Erythroblast (primary cell): ENCODE measurements around the gene NF1.
"Not testable (repeated sequence)": the region's sequence is repeated elsewhere in the genome, so short reads cannot be mapped to it uniquely, and the experiment has no call there.

Source experiments
- DNase-seq, 2 experiments: peaks; one replicate each; lab custom pipeline; 2025; lab: John Stamatoyannopoulos, UW
- GATA1 ChIP-seq: IDR thresholded peaks from 2 replicates; pipeline ENCODE4 v1.6.1; 2011; ENCODE audit warnings: low read depth, mild to moderate bottlenecking, control low read depth, low read length, moderate library complexity
- POLR2A ChIP-seq: IDR thresholded peaks from 2 replicates; pipeline ENCODE4 v1.6.1; 2011; ENCODE audit warnings: mild to moderate bottlenecking, low read length

Gene NF1

GRCh38 chr17:31283841-31284240, 189.1 kb downstream of the NF1 start:
- TF ChIP-seq POLR2A (no peak), GATA1 (no peak)
- DNase-seq: no peak

DNA sequence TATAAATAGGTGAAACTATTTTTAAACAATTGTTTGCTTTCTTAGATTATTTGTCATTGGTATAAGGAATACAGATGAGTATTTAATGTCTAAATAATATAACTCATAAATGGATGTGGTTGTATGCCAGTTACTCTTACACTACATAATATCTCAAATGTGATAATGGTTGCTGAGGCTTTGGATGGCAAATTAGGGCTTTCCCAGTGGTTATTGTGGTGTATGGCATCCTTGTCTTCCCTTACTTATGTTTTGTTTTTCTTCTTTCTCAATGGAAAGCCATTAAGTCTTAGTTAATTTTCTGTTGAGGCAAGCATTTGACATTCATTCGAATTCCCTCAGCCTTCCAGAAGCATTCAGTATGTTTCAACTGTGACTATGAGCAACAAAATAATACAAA, 191.8 kb downstream of the NF1 start:
- no peak for DNase-seq
- TF ChIP-seq GATA1: no peak
- TF ChIP-seq POLR2A: no peak

- not testable (repeated sequence) for DNase-seq
Measured at GRCh38 chr17:31287932-31288331, 193.2 kb downstream of the NF1 start.

- TF ChIP-seq GATA1 (no peak), POLR2A (no peak)
- no peak for DNase-seq
Measured at GRCh38 chr17:31289790-31290189, 195.0 kb downstream of the NF1 start.

DNA sequence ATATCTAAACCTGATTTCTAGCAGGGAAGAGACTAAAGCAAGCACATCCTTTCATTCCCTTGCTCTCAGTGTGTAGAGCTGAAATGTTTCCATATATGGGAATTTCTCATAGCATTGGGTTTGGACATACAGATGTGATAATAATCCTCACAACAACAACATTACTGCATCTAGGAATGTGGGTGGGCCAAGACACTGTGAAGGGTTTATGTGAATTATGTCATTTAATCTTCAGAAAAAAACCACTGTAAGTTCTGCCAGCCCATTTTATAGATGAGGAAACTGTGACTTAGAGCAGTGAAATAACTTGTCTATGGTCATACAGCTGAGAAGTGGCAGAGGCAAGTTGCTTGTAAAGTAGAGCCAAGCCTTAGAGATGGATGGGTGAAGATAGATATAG, 197.0 kb downstream of the NF1 start:
- TF ChIP-seq GATA1 (no peak), POLR2A (no peak)
- DNase-seq: no peak

DNA sequence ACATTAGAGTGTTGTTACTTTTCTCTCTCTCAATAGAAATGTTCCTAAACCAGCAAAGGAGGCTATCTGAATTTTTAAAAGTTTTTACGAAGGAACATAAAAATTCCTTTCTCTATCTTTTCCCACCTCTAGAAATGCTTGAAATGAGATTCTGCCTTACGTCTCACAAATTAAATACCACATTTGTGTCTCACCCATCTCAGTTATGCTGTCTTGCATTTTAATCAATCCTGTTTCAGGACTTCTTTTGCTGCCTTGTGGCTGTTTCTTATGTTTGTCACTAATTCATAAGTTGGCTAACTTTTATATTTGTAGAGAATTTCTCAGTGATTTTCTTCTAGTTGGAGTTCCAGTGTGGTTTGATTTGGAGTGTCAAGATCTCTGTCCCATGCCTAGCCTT, 198.8 kb downstream of the NF1 start:
- no peak for DNase-seq
- TF ChIP-seq POLR2A (no peak), GATA1 (no peak)

DNA sequence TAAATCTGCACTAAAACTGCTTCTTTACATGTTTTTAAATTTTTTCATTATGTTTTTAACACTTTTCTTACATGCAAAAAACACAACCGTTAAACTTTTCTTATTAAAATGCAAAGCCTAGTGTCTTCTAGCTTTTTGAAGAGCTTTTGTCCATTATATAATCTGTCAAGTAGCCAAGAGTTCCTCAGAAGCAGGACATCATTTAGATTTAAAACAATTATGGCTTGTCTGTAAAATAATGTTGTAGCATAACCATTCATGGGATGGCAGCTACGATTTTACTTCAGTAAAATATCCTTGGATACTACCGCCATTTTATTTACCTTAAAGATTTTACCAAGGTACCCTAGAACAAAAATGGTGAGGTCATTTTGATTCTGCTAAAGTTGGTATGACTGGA, 199.5 kb downstream of the NF1 start:
- TF ChIP-seq GATA1: no peak
- TF ChIP-seq POLR2A: no peak
- no peak for DNase-seq

GRCh38 chr17:31294820-31295488, 200.2 kb downstream of the NF1 start:
- no peak for DNase-seq
- no peak for TF ChIP-seq POLR2A
- TF ChIP-seq GATA1: no peak

- no peak for DNase-seq
- TF ChIP-seq POLR2A (no peak), GATA1 (no peak)
Measured at GRCh38 chr17:31295489-31295871, 200.7 kb downstream of the NF1 start.

- DNase-seq: no peak
- TF ChIP-seq GATA1: no peak
- no peak for TF ChIP-seq POLR2A
Measured at GRCh38 chr17:31296142-31296541, 201.4 kb downstream of the NF1 start.

DNA sequence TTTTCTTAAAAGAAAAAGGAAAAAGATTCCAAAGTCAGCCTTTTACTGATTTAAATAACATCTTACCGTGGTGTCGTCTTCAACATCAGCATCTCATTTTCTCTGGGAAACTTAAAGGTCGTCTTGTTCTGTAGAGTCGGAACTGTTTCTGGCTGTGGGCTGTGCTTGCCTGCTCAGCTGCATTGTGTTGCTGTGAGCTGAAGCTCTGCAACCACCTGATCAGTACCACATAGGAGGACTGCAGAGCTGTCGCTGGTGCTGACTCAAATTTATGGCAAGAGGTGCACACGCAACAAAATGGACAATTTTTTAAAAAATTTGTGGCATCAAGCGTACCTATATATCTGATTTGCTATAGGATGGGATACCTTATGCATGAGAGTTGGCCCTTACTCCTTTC, 202.3 kb downstream of the NF1 start, which contains the start of gene OMG:
Gene OMG, minus strand, starts transcription at position 150 of the 400 bp plus-strand sequence. CDS start 908 bp downstream, outside the sequence.
- TF ChIP-seq GATA1: no peak
- TF ChIP-seq POLR2A: no peak

DNA sequence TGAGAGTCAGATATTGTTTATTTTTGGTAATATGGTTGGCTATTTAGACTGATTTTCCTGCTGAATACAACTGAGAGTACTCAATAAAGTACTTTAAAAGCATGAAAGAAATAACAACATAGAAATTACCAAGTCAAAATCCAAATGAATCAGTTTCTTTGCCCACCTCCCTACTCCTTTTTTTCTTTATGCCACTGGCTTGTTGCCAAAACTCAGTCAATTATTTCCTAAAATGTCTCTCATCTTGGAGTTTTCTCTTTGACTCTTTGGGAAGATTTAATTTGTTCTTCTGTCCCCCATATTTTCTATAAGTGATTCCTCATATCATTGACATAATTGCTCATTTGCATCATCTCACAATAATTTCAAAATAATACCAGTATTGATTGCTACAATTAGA, 204.8 kb downstream of the NF1 start:
- TF ChIP-seq GATA1 (no peak), POLR2A (no peak)
- no peak for DNase-seq

More for the DNA sequence above, 202.3 kb downstream of the NF1 start, which contains the start of gene OMG:
- DNase-seq: no peak

- TF ChIP-seq POLR2A (no peak), GATA1 (no peak)
- DNase-seq: no peak
Measured at GRCh38 chr17:31307640-31308039, 212.9 kb downstream of the NF1 start.

DNA sequence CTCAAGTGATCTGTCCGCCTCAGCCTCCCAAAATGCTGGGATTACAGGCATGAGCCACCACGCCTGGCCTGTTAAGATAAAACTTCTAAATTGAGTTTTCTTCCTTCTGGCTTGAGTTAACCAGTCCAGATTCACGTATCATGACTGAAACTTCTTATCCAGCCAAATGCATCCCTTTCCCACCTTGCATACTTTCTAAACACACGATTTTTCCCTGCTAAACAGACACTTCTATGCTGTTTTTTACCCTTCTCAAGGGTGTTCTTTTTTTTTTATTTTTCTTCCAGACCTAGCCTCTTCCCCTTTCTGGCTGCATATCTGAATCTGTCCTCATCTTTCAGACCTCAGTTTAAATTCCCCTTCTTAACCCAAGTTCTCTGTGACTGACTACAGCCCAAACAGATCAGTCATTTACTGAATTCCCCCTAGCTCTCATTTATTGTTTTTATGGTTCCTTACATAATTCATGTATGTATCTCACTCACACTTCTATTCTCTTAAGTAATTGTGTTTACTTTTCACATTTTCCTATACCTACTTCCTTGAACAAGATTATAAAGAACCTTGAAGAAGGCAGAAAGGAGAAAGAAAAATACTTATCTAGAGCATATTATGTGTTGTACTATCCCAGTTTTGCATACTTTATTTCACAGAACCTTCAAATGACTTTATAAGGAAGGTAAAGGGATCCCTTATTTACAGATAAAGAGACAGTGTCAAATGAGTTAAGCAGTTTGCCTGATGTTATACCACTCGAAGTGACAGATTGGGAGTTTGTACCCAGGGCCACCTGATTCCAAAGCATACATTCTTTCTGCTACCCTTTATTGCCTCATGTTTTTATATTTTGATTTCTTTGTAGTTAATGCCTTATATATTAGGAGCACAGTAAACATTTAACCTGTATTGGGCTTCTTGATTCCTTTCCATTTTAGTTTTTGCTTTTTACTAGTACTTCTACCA, 213.9 kb downstream of the NF1 start:
- TF ChIP-seq GATA1: no peak
- no peak for TF ChIP-seq POLR2A
- DNase-seq: peak in 1 of 2 experiments; percentile 4

DNA sequence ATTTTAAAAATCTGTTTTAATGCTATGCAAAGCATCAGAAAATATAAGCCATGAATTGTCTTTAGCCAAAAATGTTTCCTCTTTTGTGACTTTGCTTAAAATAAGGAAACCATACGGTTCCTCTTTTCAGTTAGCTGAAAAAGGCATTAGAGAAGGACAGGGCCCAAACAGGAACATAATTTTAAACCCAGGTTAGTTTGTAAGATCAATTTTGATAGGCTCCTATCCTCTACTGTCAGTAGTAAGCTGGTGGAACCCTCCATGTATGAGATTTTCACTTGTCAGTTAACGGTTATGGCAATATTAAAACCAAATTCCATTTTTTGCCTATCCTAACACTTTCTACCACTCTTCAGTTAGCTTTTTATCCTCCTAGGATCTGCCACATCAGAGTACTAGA, 214.8 kb downstream of the NF1 start:
- TF ChIP-seq GATA1: no peak
- no peak for TF ChIP-seq POLR2A
- no peak for DNase-seq
